Measurements from ENCODE around the gene MAGI1.

Gene MAGI1

DNA sequence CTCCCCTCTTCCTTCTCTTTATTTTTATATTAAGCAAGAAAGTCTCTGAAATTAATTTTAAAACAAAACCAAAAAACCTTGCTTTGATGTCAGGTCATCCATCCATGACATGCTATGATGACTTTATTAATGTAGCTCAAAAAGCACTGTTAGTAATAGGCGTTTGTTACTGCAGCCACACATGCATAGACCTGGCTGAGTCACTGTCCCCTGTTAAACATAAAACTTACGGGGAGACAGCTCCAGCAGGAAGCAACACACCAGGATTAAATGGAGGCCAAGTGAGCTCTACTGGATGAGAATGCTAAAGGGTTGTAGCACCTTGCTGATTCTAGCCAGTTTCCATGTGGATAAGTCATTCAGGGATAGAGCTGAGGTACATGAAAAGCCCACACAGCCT lies 661.1 kb downstream of the MAGI1 start:
- Histone ChIP-seq H2AK5ac (ENCODE audit: low read length, severe bottlenecking) (no peak overlapping the region), H3K4me3 (ENCODE audit: insufficient read depth in 1 of 2, low read depth in 1 of 2, low read length in 2 of 2) (no peak overlapping the region), H4K8ac (ENCODE audit: low read length) (no peak overlapping the region), H3K9ac (ENCODE audit: low read length) (no peak overlapping the region), H3K4me2 (ENCODE audit: low read length, poor library complexity, severe bottlenecking) (no peak overlapping the region), H3K79me1 (replicated peaks; ENCODE audit: low read length, poor library complexity, severe bottlenecking) (no peaks in the 10 kb centered on the region), H3K27ac (ENCODE audit: low read length, poor library complexity, severe bottlenecking) (no peak overlapping the region), H3K9me3 (ENCODE audit: control insufficient read depth, low read length) (no peaks in the 10 kb centered on the region), H2BK15ac (ENCODE audit: low read depth, poor library complexity, severe bottlenecking) (no peak overlapping the region), H2BK5ac (ENCODE audit: low read depth, low read length, poor library complexity, severe bottlenecking) (no peak overlapping the region), H2AFZ (ENCODE audit: low read depth, low read length) (no peak overlapping the region), H3K23ac (ENCODE audit: low read length in 2 of 2) (no peak overlapping the region), H3K27me3 (ENCODE audit: control insufficient read depth in 1 of 2, insufficient read depth in 1 of 2, low read length in 2 of 2) (no peaks in the 10 kb centered on the region), H3K4me1 (ENCODE audit: control insufficient read depth, insufficient read depth, low read depth, low read length) (peaks cover 2% of the 10 kb centered on the region), H3K18ac (ENCODE audit: low read depth in 1 of 2, low read length in 2 of 2) (no peak overlapping the region), H2BK12ac (ENCODE audit: low read length in 2 of 2) (no peak overlapping the region), H3K36me3 (ENCODE audit: control insufficient read depth in 1 of 2, insufficient read depth in 2 of 2, low read depth in 1 of 2, low read length in 2 of 2) (peaks cover 12 to 35% of the 10 kb centered on the region in 2 experiments), H3K4ac (ENCODE audit: low read depth in 1 of 2, low read length in 2 of 2) (no peak overlapping the region), H3K14ac (ENCODE audit: low read length in 2 of 2) (no peak overlapping the region), H2BK120ac (ENCODE audit: low read depth, low read length) (no peak overlapping the region), H4K91ac (ENCODE audit: low read length) (no peak overlapping the region)
- WGBS: 97% methylated on average over 2 of the region's 2 CpGs
- DNase-seq: no peak

DNA sequence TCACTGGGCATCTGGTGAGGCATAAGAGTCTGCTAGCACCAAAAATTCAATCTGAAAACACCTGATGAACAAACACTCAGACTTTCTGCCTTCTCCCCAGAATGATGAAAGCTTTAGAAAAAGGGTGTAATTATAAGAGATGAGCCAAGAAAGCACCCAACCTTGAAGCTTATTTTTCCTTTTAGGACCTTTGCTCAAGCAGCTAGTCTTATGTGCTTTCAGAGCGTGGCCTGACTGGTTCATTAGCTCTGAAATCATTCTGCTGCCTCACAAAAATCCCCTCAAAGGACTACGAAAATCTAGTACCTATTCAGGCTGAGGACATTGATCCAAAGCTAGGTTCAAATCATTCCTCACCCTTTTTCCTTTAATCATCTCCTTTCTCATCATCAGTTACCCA lies 662.3 kb downstream of the MAGI1 start:
- H3K18ac ChIP-seq (ENCODE audit: low read depth in 1 of 2, low read length in 2 of 2): no peak overlapping the region
- H3K14ac ChIP-seq (ENCODE audit: low read length in 2 of 2): no peak overlapping the region
- H2AK5ac ChIP-seq (ENCODE audit: low read length, severe bottlenecking): no peak overlapping the region
- H4K91ac ChIP-seq (ENCODE audit: low read length): no peak overlapping the region
- peaks cover 2% of the 10 kb centered on the region for H3K4me1 ChIP-seq (ENCODE audit: control insufficient read depth, insufficient read depth, low read depth, low read length)
- H3K4ac ChIP-seq (ENCODE audit: low read depth in 1 of 2, low read length in 2 of 2): no peak overlapping the region
- no peaks in the 10 kb centered on the region for H3K9me3 ChIP-seq (ENCODE audit: control insufficient read depth, low read length)
- H3K23ac ChIP-seq (ENCODE audit: low read length in 2 of 2): no peak overlapping the region
- no peak overlapping the region for H2AFZ ChIP-seq (ENCODE audit: low read depth, low read length)
- WGBS: 85% methylated on average over 2 of the region's 2 CpGs
- H2BK5ac ChIP-seq (ENCODE audit: low read depth, low read length, poor library complexity, severe bottlenecking): no peak overlapping the region
- H3K4me3 ChIP-seq (ENCODE audit: insufficient read depth in 1 of 2, low read depth in 1 of 2, low read length in 2 of 2): no peak overlapping the region
- no peaks in the 10 kb centered on the region for H3K79me1 ChIP-seq (replicated peaks; ENCODE audit: low read length, poor library complexity, severe bottlenecking)
- no peak overlapping the region for H3K9ac ChIP-seq (ENCODE audit: low read length)
- H3K36me3 ChIP-seq (ENCODE audit: control insufficient read depth in 1 of 2, insufficient read depth in 2 of 2, low read depth in 1 of 2, low read length in 2 of 2): peaks cover 10 to 24% of the 10 kb centered on the region in 2 experiments
- H4K8ac ChIP-seq (ENCODE audit: low read length): no peak overlapping the region
- H2BK15ac ChIP-seq (ENCODE audit: low read depth, poor library complexity, severe bottlenecking): no peak overlapping the region
- no peak overlapping the region for H2BK12ac ChIP-seq (ENCODE audit: low read length in 2 of 2)
- H3K4me2 ChIP-seq (ENCODE audit: low read length, poor library complexity, severe bottlenecking): no peak overlapping the region
- no peak overlapping the region for H2BK120ac ChIP-seq (ENCODE audit: low read depth, low read length)
- DNase-seq: no peak
- no peak overlapping the region for H3K27ac ChIP-seq (ENCODE audit: low read length, poor library complexity, severe bottlenecking)
- H3K27me3 ChIP-seq (ENCODE audit: control insufficient read depth in 1 of 2, insufficient read depth in 1 of 2, low read length in 2 of 2): no peaks in the 10 kb centered on the region

DNA sequence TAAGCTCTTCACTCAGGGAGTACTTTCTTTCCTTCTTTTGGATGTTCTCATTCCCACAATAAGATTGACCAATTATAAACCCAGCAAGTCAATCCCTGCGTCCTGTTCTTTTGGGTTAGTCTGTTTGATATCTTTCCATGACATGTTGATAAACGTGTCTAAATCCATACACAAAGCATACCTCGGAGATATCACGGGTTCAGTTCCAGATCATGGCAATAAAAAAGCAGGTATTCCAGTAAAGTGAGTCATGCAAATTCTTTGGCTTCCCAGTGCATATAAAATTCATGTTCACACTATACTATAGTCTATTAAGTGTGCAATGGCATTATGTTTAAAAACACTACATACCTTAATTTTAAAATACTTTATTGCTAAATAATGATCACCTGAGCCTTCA lies 667.7 kb downstream of the MAGI1 start:
- no peak overlapping the region for H3K23ac ChIP-seq (ENCODE audit: low read length in 2 of 2)
- H3K4me1 ChIP-seq (ENCODE audit: control insufficient read depth, insufficient read depth, low read depth, low read length): no peaks in the 10 kb centered on the region
- H2BK5ac ChIP-seq (ENCODE audit: low read depth, low read length, poor library complexity, severe bottlenecking): no peak overlapping the region
- H3K4me2 ChIP-seq (ENCODE audit: low read length, poor library complexity, severe bottlenecking): no peak overlapping the region
- H3K9me3 ChIP-seq (ENCODE audit: control insufficient read depth, low read length): no peaks in the 10 kb centered on the region
- H3K4me3 ChIP-seq (ENCODE audit: insufficient read depth in 1 of 2, low read depth in 1 of 2, low read length in 2 of 2): no peak overlapping the region
- H3K9ac ChIP-seq (ENCODE audit: low read length): no peak overlapping the region
- no peak for DNase-seq
- no peak overlapping the region for H2AFZ ChIP-seq (ENCODE audit: low read depth, low read length)
- H2BK120ac ChIP-seq (ENCODE audit: low read depth, low read length): no peak overlapping the region
- no peak overlapping the region for H2AK5ac ChIP-seq (ENCODE audit: low read length, severe bottlenecking)
- H4K8ac ChIP-seq (ENCODE audit: low read length): no peak overlapping the region
- no peak overlapping the region for H3K4ac ChIP-seq (ENCODE audit: low read depth in 1 of 2, low read length in 2 of 2)
- H3K36me3 ChIP-seq (ENCODE audit: control insufficient read depth in 1 of 2, insufficient read depth in 2 of 2, low read depth in 1 of 2, low read length in 2 of 2): peaks cover 0 to 4% of the 10 kb centered on the region in 2 experiments
- H2BK12ac ChIP-seq (ENCODE audit: low read length in 2 of 2): no peak overlapping the region
- no peaks in the 10 kb centered on the region for H3K27me3 ChIP-seq (ENCODE audit: control insufficient read depth in 1 of 2, insufficient read depth in 1 of 2, low read length in 2 of 2)
- no peak overlapping the region for H2BK15ac ChIP-seq (ENCODE audit: low read depth, poor library complexity, severe bottlenecking)
- no peak overlapping the region for H3K27ac ChIP-seq (ENCODE audit: low read length, poor library complexity, severe bottlenecking)
- no peak overlapping the region for H3K18ac ChIP-seq (ENCODE audit: low read depth in 1 of 2, low read length in 2 of 2)
- no peaks in the 10 kb centered on the region for H3K79me1 ChIP-seq (replicated peaks; ENCODE audit: low read length, poor library complexity, severe bottlenecking)
- no peak overlapping the region for H3K14ac ChIP-seq (ENCODE audit: low read length in 2 of 2)
- H4K91ac ChIP-seq (ENCODE audit: low read length): no peak overlapping the region
- 87% methylated on average over 2 of the region's 4 CpGs for WGBS

DNA sequence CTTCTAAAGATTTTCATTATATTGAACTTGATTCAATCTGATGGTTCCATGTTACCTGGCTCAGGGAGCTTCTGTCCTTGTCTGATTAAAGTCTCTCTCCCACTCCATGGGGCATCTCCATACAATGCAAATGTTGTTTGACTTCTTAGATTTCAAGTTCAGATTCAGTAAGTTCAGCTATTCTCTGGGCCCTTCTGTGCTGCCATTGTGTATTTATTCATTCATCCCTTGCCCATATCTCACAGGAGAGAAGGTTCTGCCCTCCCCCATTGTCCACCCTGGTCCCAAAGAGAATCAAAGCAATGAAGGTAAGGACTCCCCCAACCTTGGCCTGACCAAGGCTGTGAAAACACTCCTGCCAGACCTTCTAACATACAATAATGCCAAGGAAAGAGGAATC lies 669.9 kb downstream of the MAGI1 start:
- Histone ChIP-seq H3K18ac (ENCODE audit: low read depth in 1 of 2, low read length in 2 of 2) (no peak overlapping the region), H3K14ac (ENCODE audit: low read length in 2 of 2) (no peak overlapping the region), H3K4me3 (ENCODE audit: insufficient read depth in 1 of 2, low read depth in 1 of 2, low read length in 2 of 2) (no peak overlapping the region), H3K9ac (ENCODE audit: low read length) (no peak overlapping the region), H3K36me3 (ENCODE audit: control insufficient read depth in 1 of 2, insufficient read depth in 2 of 2, low read depth in 1 of 2, low read length in 2 of 2) (peaks cover 0 to 12% of the 10 kb centered on the region in 2 experiments), H3K4me2 (ENCODE audit: low read length, poor library complexity, severe bottlenecking) (no peak overlapping the region), H3K9me3 (ENCODE audit: control insufficient read depth, low read length) (no peaks in the 10 kb centered on the region), H3K23ac (ENCODE audit: low read length in 2 of 2) (no peak overlapping the region), H2BK15ac (ENCODE audit: low read depth, poor library complexity, severe bottlenecking) (no peak overlapping the region), H3K4ac (ENCODE audit: low read depth in 1 of 2, low read length in 2 of 2) (no peak overlapping the region), H2AFZ (ENCODE audit: low read depth, low read length) (no peak overlapping the region), H2BK5ac (ENCODE audit: low read depth, low read length, poor library complexity, severe bottlenecking) (no peak overlapping the region), H3K4me1 (ENCODE audit: control insufficient read depth, insufficient read depth, low read depth, low read length) (no peaks in the 10 kb centered on the region), H2AK5ac (ENCODE audit: low read length, severe bottlenecking) (no peak overlapping the region), H3K27ac (ENCODE audit: low read length, poor library complexity, severe bottlenecking) (no peak overlapping the region), H4K8ac (ENCODE audit: low read length) (no peak overlapping the region), H4K91ac (ENCODE audit: low read length) (no peak overlapping the region), H3K79me1 (replicated peaks; ENCODE audit: low read length, poor library complexity, severe bottlenecking) (no peaks in the 10 kb centered on the region), H3K27me3 (ENCODE audit: control insufficient read depth in 1 of 2, insufficient read depth in 1 of 2, low read length in 2 of 2) (no peaks in the 10 kb centered on the region), H2BK120ac (ENCODE audit: low read depth, low read length) (no peak overlapping the region), H2BK12ac (ENCODE audit: low read length in 2 of 2) (no peak overlapping the region)
- no peak for DNase-seq
